Epithelial cell of esophagus (primary cell): ENCODE measurements around the gene TARDBP.

Experiments used
- DNase-seq: peaks from one replicate; pipeline ENCODE4 v3.0.0; 2010; ENCODE audit warnings: low read depth
- H3K4me3 ChIP-seq: 2 replicates; pipeline ENCODE4 v1.5.1; 2011; ENCODE audit warnings: mild to moderate bottlenecking, low read length, control low read depth
- TF ChIP-seq, protein P1 (sequence below): IDR thresholded peaks from 2 replicates; pipeline ENCODE4 v1.5.1; 2011; ENCODE audit warnings: low read depth, mild to moderate bottlenecking, low read length, control low read depth, inconsistent platforms; ENCODE audit not compliant: insufficient read depth; ENCODE audit errors: missing control alignments

The TARDBP gene

DNA sequence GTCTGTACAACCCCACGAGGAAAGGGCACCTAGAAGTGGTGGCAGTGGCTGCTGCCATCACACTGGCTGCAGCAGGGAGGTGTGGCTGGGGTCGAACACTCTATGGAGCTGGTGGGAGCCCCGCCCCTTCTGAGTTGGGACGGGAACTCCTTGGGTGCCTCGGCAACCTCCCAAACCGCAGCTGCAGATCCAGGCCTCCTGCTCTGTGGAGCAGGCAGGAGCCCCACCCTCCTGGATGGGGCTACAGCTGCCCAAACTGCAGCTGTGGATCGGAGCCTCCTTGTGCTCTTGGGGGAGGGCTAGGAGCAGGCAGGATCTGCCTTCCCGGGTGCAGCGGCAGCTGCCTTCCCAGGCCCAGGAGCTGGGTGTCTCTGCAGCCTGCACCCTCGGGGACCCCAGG, 38.9 kb upstream of the TARDBP start:
- TF ChIP-seq, protein P1, sequence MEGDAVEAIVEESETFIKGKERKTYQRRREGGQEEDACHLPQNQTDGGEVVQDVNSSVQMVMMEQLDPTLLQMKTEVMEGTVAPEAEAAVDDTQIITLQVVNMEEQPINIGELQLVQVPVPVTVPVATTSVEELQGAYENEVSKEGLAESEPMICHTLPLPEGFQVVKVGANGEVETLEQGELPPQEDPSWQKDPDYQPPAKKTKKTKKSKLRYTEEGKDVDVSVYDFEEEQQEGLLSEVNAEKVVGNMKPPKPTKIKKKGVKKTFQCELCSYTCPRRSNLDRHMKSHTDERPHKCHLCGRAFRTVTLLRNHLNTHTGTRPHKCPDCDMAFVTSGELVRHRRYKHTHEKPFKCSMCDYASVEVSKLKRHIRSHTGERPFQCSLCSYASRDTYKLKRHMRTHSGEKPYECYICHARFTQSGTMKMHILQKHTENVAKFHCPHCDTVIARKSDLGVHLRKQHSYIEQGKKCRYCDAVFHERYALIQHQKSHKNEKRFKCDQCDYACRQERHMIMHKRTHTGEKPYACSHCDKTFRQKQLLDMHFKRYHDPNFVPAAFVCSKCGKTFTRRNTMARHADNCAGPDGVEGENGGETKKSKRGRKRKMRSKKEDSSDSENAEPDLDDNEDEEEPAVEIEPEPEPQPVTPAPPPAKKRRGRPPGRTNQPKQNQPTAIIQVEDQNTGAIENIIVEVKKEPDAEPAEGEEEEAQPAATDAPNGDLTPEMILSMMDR, result no peak
- no peak overlapping the region for H3K4me3 ChIP-seq
- DNase-seq, result no peak

DNA sequence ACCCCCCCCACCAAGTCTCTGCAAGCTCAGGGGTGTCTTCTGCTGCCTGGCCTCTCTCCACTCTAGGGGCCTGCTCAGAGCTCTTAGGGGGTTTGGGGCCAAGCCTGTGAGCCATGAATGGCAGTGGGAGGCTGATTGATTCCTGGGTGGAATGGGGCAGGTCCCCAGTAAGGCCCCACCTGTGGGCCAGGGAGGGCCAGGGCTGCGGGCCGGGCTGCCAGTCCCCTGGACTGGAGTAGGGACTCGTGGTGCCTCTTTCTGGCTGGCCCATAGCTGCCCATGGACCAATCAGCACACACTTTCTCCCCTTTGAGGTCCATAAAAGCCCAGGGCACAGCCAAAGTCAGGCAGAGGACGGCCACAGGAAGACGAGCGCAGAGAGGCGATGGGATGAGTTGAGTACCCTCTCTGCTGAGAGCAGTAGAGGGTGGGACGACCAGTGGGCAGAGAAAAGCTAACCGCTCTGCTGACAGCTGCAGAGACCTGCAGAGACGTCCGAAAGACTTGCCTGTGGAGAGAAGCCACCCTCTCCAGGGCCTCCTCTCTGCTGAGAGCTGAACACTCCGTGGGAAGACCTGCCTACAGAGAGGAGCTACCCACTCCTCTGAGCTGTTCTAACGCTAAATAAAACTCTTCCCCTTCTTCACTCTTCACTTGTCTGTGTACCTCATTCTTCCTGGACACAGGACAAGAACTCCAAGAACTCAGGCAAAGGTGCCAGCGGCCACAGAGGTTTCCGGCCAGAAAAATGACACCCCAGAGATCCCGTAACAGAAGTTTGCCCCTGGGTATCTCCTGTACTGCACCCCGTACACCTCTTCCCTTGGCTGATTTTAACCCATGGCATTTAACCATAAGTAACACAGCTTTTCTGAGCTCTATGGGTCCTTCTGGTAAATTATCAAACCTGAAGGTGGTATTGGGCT, 38.2 kb upstream of the TARDBP start:
- no peak overlapping the region for H3K4me3 ChIP-seq
- no peak for DNase-seq
- TF ChIP-seq, protein P1, result no peak

DNA sequence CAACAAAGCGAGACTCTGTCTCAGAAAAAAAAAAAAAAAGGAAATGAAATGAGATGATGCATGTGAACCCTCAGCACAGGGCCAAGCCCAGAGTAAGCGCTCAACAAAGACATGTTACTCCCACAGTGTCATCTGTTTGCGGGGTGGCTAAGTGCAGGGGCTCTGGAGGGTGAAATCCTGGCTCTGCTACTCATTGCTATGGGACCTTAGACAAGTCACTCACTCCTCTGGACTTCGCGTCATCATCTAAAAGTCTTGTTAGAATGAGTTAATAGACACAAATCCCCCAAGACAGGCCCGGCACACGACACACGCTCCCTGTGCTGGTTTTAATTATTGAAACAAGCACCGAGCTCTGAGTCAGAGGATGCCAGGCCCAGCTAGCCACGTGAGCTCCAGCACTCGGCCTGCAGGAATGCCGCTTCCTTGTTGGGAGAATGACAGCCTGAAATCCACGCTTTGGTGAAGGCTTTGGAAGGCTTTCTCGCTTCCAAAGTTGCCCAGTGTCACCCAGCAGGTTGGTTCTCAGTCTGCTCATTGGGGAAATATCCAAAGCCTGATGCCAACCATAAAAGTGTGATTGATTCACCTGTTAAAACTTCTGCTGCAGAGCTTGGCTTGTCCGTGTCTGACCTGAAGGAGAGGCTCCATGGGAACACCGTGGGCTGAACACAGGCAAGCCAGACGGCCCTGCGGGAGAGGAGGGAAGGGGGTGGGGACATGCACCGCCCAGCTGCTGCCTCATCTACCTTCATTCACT, 36.7 kb upstream of the TARDBP start:
- peak; percentile 86 for DNase-seq
- no peak overlapping the region for H3K4me3 ChIP-seq
- TF ChIP-seq, protein P1, result no peak

DNA sequence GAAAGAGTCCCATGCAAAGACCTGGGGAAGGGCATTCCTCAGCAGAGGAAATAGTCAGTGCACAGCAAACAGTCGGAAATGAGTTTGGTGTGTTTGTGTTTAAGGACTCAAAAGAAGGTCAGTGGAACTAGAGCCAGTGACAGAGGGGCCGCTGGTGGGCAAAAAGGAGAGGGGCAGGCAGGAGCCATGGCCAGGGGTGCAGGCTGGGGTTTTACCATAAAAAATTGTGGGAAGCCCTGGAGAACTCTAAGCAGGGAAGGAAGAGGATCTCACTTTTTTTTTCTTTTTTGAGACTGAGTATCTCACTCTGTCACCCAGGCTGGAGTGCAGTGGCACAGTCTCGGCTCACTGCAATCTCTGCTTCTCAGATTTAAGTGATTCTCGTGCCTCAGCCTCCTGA, 33.7 kb upstream of the TARDBP start:
- H3K4me3 ChIP-seq, result no peak overlapping the region
- TF ChIP-seq, protein P1, result no peak
- no peak for DNase-seq

DNA sequence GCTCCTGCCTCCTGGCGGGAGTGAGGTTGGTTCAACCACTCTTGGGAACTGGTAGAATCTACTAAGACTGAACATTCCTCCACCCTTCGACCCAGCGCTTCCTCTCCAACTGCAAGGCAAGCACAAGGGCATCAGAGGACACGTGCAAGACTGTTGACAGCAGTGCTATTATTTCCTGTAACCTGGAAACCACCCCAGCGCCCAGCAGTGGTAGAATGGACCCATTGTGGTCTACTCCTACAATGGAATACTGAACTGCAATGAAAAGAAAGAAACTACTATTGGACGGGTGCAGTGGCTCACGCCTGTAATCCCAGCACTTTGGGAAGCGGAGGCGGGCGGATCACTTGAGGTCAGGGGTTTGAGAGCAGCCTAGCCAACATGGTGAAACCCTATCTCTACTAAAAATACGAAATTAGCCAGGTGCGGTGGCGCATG, 33.0 kb upstream of the TARDBP start:
- DNase-seq, result peak; percentile 24
- TF ChIP-seq, protein P1, result peak; percentile 5
- no peak overlapping the region for H3K4me3 ChIP-seq

DNA sequence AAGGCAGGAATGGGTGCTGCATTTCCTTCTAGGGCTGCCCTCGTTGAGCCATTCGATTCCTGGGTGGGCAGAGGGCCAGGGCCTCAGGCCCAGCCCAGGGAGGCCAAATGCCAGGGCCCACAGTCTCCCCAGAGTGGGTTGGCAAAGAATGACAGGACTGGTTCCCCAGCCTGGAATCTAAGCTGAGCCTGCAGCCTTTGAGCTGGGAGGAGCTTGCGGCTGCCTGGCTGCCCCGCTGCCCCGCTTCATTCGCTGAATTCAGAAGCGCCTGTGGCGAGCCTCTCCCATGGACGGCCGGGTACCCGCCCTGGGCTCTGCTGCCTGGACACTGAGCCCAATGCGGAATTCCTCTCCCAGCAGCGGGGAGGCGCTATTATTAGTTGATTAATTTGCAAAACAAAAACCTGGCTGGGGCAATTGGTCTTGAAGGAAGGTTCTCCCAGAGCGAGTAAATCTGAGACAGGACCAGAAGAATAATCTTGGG, 32.3 kb upstream of the TARDBP start:
- DNase-seq, result peak; percentile 71

More for the DNA sequence above, 32.3 kb upstream of the TARDBP start:
- TF ChIP-seq, protein P1, result peak; percentile 37
- H3K4me3 ChIP-seq, result no peak overlapping the region
